Measurements from ENCODE around the gene DRD2. TPM values are rescaled to one million over a fixed set of nuclear protein-coding genes. Genes with fewer than 3 reads are reported as not detected.

DRD2 gene
- total RNA-seq, 2 donors from 2014 or later, result not detected

GRCh38 chr11:113447621-113448315 is 27.4 kb downstream of the DRD2 start:
- H3K4me1 Mint-ChIP-seq (ENCODE audit: low read depth in 2 of 2), result peaks cover 0 to 7% of the 10 kb centered on the region in 2 donors
- no peaks in the 10 kb centered on the region for H3K9me3 Mint-ChIP-seq
- no peaks in the 10 kb centered on the region for H3K36me3 Mint-ChIP-seq
- H3K4me3 Mint-ChIP-seq, result no peak overlapping the region
- no peak overlapping the region for H3K27ac Mint-ChIP-seq
- ATAC-seq (no peak), DNase-seq (ENCODE audit: low spot score) (no peak)
- peaks cover 14 to 23% of the 10 kb centered on the region in 2 donors for H3K27me3 Mint-ChIP-seq

DNA sequence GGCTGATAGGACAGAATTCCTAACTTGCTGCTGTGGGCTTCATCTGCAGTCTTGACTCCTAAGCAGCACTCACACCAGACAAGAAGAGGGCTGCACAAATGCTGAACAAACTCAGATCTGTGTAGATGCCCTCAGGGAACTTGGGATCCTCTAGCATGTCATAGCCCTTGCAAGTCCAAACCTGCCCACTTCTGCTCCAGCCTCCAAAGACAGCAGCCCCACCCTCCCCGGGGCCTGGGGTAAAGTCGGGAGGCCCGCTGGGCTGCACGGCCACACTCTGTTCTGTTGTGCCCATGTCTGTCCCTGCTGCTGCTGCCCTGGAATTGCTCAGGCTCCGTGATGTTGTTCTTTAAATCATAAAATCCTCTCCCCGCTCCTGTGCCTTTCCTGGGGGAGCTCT is 28.3 kb downstream of the DRD2 start:
- no peaks in the 10 kb centered on the region for H3K36me3 Mint-ChIP-seq

GRCh38 chr11:113446112-113446511 is 29.1 kb downstream of the DRD2 start:
- DNase-seq (ENCODE audit: low spot score), result no peak
- peak in 1 of 2 donors; percentile 70 for ATAC-seq
- peaks cover 0 to 7% of the 10 kb centered on the region in 2 donors for H3K4me1 Mint-ChIP-seq (ENCODE audit: low read depth in 2 of 2)
- no peak overlapping the region for H3K27ac Mint-ChIP-seq
- H3K36me3 Mint-ChIP-seq, result no peaks in the 10 kb centered on the region
- no peak overlapping the region for H3K4me3 Mint-ChIP-seq
- H3K27me3 Mint-ChIP-seq, result peaks cover 16 to 23% of the 10 kb centered on the region in 2 donors
- no peaks in the 10 kb centered on the region for H3K9me3 Mint-ChIP-seq

More for the DNA sequence above, 28.3 kb downstream of the DRD2 start:
- Mint-ChIP-seq H3K27me3 (peaks cover 16 to 23% of the 10 kb centered on the region in 2 donors), H3K9me3 (no peaks in the 10 kb centered on the region), H3K4me3 (no peak overlapping the region), H3K4me1 (ENCODE audit: low read depth in 2 of 2) (peaks cover 0 to 7% of the 10 kb centered on the region in 2 donors), H3K27ac (no peak overlapping the region)
- DNase-seq (ENCODE audit: low spot score) (no peak), ATAC-seq (no peak)

DNA sequence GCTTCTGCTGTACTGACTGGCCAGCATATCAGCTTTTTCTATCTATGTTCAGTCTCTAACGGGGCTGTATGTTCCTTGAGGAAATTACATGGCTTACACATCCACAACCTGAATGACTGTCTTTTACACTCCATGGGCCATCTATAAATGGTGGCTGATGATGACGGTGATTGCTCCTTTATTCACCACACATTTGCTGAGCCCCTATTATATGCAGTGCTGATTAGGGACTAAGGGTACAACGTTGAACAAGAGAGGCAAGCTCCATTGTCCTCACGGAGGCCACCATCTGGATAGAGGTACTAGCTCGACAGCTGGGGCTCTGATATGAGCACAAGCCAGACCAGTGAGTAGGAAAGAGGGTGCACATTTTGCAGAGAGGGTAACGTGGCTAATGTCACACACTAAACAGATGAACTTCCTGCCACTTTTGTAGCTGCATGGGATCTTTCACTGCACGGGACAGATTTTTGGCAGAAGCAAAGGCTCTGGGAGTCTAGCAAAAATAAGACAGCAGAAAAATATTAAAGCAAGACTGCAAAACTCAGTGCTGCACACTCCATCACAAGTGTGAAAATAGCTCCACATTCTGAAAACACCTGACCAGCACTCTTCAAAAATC is 30.6 kb downstream of the DRD2 start:
- ATAC-seq, result no peak
- Mint-ChIP-seq H3K27me3 (peaks cover 19 to 27% of the 10 kb centered on the region in 2 donors), H3K36me3 (no peaks in the 10 kb centered on the region), H3K9me3 (no peaks in the 10 kb centered on the region), H3K4me1 (ENCODE audit: low read depth in 2 of 2) (peaks cover 0 to 7% of the 10 kb centered on the region in 2 donors), H3K27ac (no peak overlapping the region), H3K4me3 (no peak overlapping the region)
- no peak for DNase-seq (ENCODE audit: low spot score)

GRCh38 chr11:113440816-113441215 is 34.4 kb downstream of the DRD2 start:
- ATAC-seq (no peak), DNase-seq (ENCODE audit: low spot score) (no peak)
- no peaks in the 10 kb centered on the region for H3K36me3 Mint-ChIP-seq
- H3K27me3 Mint-ChIP-seq, result peaks cover 8 to 27% of the 10 kb centered on the region in 2 donors
- H3K4me3 Mint-ChIP-seq, result no peak overlapping the region
- H3K4me1 Mint-ChIP-seq (ENCODE audit: low read depth in 2 of 2), result no peaks in the 10 kb centered on the region
- no peaks in the 10 kb centered on the region for H3K9me3 Mint-ChIP-seq
- H3K27ac Mint-ChIP-seq, result no peak overlapping the region

GRCh38 chr11:113436672-113437252 is 38.4 kb downstream of the DRD2 start:
- Mint-ChIP-seq H3K36me3 (no peaks in the 10 kb centered on the region), H3K27me3 (peaks cover 3 to 9% of the 10 kb centered on the region in 2 donors)
- no peak for DNase-seq (ENCODE audit: low spot score)

DNA sequence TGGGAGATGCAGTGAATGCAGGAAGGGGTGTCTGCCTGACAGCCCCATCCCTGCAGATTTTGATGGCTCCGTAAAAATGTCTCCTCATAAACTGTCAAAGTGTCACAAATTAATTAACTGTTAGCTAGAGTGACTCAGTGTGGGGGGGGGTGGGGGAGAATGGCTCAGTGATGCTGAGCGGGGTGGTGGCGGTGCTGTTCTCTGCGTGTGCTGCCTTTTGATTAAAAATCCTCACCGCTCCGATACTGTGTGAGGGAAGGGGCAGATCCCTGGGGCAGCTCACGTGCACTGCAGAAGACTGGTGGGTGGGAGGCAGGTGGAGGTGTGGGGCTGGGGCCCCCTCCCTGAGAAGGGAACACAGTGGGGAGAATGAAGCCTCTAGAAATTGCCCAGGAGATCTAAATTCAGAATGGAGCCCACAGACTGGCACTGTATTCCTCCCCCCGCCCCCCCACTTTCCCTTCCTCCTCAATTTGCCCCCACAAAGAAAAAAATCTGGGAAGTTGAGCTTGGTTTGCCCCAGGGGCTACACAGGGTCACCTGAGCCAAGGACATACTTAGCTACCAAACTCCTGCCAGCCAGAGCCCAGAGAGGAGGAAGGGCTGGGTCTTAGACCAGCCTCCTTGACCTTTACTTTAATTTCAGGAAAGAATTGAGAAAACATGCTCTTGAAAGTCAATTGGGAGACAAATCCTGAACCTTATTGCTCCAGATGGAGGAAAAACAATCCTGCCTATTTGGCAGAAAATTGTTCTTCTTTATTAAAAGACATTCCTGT is 39.8 kb downstream of the DRD2 start:
- Mint-ChIP-seq H3K27ac (no peak overlapping the region), H3K36me3 (no peaks in the 10 kb centered on the region), H3K27me3 (peaks cover 3 to 4% of the 10 kb centered on the region in 2 donors), H3K4me3 (no peak overlapping the region), H3K9me3 (no peaks in the 10 kb centered on the region), H3K4me1 (ENCODE audit: low read depth in 2 of 2) (no peaks in the 10 kb centered on the region)
- no peak for ATAC-seq
- DNase-seq (ENCODE audit: low spot score), result no peak

More at GRCh38 chr11:113436672-113437252, 38.4 kb downstream of the DRD2 start:
- Mint-ChIP-seq H3K4me1 (ENCODE audit: low read depth in 2 of 2) (no peaks in the 10 kb centered on the region), H3K9me3 (no peaks in the 10 kb centered on the region), H3K4me3 (no peak overlapping the region), H3K27ac (no peak overlapping the region)
- no peak for ATAC-seq

DNA sequence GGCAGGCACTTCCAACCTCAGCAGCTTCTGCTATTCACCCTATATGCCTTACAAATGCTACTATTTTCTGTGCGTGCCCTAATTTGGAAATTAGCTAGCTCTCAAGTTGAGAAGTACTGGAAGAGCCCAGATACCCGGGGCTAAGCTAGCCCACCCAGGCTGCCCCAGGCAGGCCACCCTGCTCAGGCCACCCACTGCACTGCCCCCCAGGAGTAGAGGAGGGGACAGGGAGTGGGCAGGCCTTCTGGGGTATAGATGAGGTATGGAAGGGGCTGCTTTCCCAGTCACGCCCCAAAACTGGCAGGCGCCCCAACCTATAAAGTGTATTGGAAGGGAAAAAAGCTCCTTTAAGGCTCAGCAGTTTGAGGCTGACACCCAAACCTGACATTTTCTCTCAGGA is 43.5 kb downstream of the DRD2 start:
- H3K27me3 Mint-ChIP-seq, result peaks cover 0 to 2% of the 10 kb centered on the region in 2 donors
- no peaks in the 10 kb centered on the region for H3K4me1 Mint-ChIP-seq (ENCODE audit: low read depth in 2 of 2)
- DNase-seq (ENCODE audit: low spot score) (no peak), ATAC-seq (no peak)
- no peak overlapping the region for H3K27ac Mint-ChIP-seq
- no peaks in the 10 kb centered on the region for H3K36me3 Mint-ChIP-seq
- no peaks in the 10 kb centered on the region for H3K9me3 Mint-ChIP-seq
- no peak overlapping the region for H3K4me3 Mint-ChIP-seq

DNA sequence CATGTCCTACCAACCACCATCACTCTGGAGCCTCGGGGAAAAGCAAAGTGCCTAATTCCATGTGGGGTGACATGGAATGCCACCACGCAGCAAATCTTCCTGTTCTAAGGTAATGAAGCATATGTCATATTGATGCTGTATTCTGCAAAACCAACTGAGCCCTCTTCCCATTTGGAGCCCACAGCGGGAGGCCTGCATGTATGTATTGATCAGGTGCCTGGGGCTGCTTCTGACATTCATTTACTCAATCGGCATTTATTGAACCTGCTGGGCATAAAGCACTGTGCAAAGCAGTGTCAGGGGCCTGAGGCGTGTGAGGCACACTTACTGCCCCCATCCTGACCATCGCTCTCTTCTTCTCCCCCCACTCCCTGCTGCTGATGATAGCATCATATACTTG is 48.5 kb downstream of the DRD2 start:
- Mint-ChIP-seq H3K4me3 (no peak overlapping the region), H3K4me1 (ENCODE audit: low read depth in 2 of 2) (no peaks in the 10 kb centered on the region), H3K27me3 (peaks cover 0 to 2% of the 10 kb centered on the region in 2 donors), H3K36me3 (no peaks in the 10 kb centered on the region), H3K27ac (no peak overlapping the region), H3K9me3 (no peaks in the 10 kb centered on the region)
- ATAC-seq (no peak), DNase-seq (ENCODE audit: low spot score) (no peak)

- Mint-ChIP-seq H3K4me1 (ENCODE audit: low read depth in 2 of 2) (no peaks in the 10 kb centered on the region), H3K4me3 (no peak overlapping the region), H3K36me3 (no peaks in the 10 kb centered on the region), H3K27me3 (no peaks in the 10 kb centered on the region), H3K9me3 (no peaks in the 10 kb centered on the region), H3K27ac (no peak overlapping the region)
- ATAC-seq (no peak), DNase-seq (ENCODE audit: low spot score) (no peak)
Measured at GRCh38 chr11:113420808-113421207, 54.4 kb downstream of the DRD2 start.

DNA sequence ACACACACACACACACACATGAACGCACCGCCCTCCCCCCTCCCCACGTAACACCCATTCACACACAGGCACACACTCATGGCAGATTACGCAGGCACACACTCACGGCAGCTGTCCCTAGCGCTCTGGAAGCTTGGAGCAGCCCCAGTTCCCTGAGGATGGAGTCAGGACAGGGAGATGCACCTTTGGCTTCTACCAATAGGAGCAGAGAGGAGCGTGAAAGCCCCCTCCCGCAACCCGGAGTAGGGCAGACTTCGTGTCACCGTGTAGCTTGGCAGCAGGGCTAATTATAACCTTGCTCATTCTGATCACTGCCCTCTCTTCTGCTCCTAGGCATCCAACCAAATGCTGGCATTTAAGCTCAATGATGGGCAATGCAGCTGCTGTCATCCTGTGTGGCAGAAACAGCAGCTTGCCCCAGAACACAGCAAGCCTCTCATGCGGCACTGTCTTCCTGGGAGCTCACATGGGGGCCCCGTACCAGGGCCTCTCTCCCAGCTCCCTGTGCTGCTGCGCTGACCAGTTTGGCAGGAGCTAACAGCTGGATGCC is 55.7 kb downstream of the DRD2 start:
- ATAC-seq (no peak), DNase-seq (ENCODE audit: low spot score) (no peak)
- Mint-ChIP-seq H3K36me3 (no peaks in the 10 kb centered on the region), H3K27ac (no peak overlapping the region), H3K4me3 (no peak overlapping the region), H3K27me3 (peaks cover 0 to 3% of the 10 kb centered on the region in 2 donors), H3K9me3 (no peaks in the 10 kb centered on the region), H3K4me1 (ENCODE audit: low read depth in 2 of 2) (no peaks in the 10 kb centered on the region)

- DNase-seq (ENCODE audit: low spot score), result no peak
- Mint-ChIP-seq H3K4me3 (no peak overlapping the region), H3K9me3 (no peaks in the 10 kb centered on the region), H3K36me3 (no peaks in the 10 kb centered on the region), H3K27ac (no peak overlapping the region), H3K27me3 (peaks cover 0 to 3% of the 10 kb centered on the region in 2 donors), H3K4me1 (ENCODE audit: low read depth in 2 of 2) (no peaks in the 10 kb centered on the region)
- no peak for ATAC-seq
Measured at GRCh38 chr11:113417428-113417827, 57.8 kb downstream of the DRD2 start.

- no peak overlapping the region for H3K4me3 Mint-ChIP-seq
- DNase-seq (ENCODE audit: low spot score), result no peak
- peaks cover 0 to 3% of the 10 kb centered on the region in 2 donors for H3K27me3 Mint-ChIP-seq
- no peaks in the 10 kb centered on the region for H3K36me3 Mint-ChIP-seq
- ATAC-seq, result no peak
- H3K9me3 Mint-ChIP-seq, result no peaks in the 10 kb centered on the region
- no peak overlapping the region for H3K27ac Mint-ChIP-seq
- no peaks in the 10 kb centered on the region for H3K4me1 Mint-ChIP-seq (ENCODE audit: low read depth in 2 of 2)
Measured at GRCh38 chr11:113415343-113415742, 59.9 kb downstream of the DRD2 start.

Measured in natural killer cell treated with Interleukin-12 subunit alpha and Interleukin-12 subunit beta and Interleukin-15 and Interleukin-18, amount 100 ng/mL, for 72 hours (primary cell).